Measurements from ENCODE around the gene C1orf226.
"Not testable (repeated sequence)": the region's sequence is repeated elsewhere in the genome, so short reads cannot be mapped to it uniquely, and the experiment has no call there.

The C1orf226 gene

GRCh38 chr1:162416215-162416614 lies 34.7 kb downstream of the C1orf226 start:
- no peak for DNase-seq

- DNase-seq: no peak
Observed at GRCh38 chr1:162416909-162417308, 35.4 kb downstream of the C1orf226 start.

DNA sequence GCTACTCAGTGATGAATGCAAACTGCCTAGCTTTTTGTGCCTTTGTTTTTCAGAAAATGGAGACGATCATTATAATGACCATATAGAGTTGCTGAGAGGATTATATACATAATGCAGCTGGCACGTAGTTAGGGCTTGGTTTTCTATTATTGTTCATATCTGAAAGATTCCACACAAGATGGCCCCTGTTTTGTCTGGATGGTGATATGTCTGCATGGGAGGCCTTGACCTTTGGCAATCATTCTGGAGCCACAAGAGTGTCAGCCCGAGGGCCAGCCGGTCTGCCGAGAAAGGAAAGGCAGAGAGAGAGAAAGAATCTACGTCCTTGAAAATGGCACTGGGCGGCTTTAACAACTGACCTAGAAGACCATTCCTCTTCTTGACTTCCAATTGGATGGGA lies 36.1 kb downstream of the C1orf226 start:
- DNase-seq: no peak

DNA sequence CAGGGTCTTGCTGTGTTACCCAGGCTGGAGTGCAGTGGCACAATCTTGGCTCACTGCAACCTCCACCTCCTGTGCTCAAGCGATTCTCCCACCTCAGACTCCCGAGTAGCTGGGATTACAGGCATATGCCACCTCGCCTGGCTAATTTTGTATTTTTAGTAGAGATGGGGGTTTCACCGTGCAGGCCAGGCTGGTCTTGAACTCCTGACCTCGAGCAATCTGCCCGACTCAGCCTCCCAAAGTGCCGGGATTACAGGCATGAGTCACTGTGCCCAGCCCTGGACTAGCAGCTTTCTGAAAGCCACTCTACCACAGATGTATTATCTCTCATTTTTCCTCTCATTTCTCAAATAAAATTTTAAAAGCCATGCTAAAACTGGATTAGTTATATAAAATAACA lies 37.1 kb downstream of the C1orf226 start:
- DNase-seq: not testable (repeated sequence)

DNA sequence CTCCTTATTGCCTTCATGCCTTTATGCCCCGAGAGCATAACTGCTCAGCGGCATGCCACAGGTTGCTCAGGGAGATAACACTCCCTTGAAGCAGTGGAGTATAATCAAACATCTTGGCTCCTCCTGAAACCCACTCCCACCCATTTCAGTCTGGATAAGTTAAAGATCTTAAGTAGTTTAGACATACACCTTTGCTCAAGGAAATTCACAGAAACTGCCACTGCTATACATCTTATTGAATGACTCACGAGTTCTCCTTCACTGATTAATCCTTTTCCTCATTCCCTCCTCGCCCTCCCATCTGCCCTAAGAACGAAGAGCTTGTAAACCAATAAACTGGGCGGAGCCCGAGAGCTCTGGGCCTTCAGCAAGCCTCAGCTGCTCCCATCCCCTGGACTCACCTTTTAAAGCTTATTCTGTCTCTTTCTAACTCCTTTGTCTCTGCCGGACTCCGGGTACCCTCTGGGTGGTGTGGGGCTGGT lies 38.0 kb downstream of the C1orf226 start:
- not testable (repeated sequence) for DNase-seq

- DNase-seq: no peak
Observed at GRCh38 chr1:162420120-162420519, 38.6 kb downstream of the C1orf226 start.

DNA sequence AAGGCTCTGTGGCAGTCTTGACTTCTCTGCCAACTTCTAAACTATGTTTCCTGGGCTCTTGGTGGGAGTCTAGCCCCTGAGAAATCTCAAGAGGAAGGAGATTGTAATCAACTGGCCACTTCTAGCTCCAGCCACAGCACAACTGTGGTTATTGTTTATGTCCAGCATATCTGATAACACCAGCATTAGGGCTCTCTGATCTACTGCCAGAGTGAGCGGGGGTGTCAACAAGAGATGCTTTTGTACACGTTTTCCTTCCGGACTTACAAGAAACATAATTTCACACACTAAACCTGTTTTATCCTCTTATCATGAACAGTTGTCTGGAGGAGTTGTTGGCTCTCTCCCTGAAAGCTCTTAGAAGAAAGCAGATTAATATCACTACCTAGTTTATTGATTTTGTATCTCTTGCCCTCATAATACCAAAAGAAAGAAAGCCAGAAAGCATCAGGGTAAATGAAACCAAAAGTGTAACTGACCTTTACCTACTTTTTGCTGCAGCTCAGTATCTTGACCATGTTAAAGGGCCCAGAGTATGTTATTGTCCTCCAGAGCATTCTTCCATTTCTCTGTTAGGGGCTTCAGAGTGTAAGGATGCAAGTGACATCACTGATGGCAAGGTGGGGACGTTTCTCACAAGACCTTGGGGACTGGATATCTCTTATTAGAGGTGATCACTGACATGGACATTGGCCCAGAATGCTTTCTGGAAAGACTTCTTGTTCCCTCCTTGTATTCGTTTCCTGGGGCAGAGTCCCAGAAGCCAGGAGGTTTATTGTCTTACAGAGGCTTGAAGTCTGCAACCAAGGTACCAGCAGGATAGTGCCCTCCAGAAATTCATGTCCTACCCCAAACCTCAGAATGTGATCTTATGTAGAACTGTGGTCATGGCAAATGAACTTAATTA lies 40.0 kb downstream of the C1orf226 start:
- no peak for DNase-seq

DNA sequence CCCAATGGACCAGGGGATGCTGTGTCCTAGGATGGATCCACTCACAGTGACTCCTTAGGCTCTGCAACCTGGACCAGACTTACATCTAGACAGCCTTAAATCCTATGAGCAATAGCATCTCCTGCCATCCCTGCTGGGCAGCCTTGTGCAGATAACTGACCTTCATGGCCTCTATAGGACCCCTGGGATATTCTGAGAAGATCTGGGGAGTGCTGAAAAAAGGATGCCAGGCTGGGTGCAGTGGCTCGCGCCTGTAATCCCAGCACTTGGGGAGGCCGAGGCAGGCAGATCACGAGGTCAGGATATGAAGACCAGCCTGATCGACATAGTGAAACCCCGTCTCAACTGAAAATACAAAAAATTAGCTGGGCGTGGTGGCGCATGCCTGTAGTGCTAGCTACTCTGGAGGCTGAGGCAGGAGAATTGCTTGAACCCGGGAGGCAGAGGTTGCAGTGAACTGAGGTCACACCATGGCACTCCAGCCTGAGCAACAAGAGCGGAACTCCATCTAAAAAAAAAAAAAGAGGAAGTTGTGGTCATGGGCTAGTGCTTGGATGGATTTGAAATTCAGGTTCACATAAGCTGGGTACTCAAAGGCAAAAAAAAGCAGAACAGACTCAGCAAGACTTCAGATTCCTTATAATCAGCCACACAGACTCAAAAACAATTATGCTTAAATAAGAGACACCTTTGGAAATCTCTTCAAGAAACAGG lies 41.3 kb downstream of the C1orf226 start:
- no peak for DNase-seq

- no peak for DNase-seq
Observed at GRCh38 chr1:162430583-162430982, 49.1 kb downstream of the C1orf226 start.

DNA sequence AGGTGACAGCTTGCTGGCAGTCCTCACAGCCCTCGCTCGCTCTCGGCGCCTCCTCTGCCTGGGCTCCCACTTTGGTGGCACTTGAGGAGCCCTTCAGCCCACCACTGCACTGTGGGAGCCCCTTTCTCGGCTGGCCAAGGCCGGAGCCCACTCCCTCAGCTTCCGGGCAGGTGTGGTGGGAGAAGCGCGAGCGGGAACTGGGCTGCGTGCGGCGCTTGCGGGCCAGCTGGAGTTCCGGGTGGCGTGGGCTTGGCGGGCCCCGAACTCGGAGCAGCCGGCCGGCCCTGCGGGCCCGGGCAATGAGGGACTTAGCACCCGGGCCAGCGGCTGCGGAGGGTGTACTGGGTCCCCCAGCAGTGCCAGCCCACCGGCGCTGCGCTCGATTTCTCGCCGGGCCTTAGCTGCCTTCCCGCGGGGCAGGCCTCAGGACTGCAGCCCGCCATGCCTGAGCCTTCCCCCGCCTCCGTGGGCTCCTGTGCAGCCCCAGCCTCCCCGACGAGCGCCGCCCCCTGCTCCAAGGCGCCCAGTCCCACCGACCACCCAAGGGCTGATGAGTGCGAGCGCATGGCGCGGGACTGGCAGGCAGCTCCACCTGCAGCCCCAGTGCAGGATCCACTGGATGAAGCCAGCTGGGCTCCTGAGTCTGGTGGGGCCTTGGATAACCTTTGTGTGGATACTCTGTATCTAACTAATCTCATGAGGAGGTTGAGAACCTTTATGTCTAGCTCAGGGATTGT lies 51.6 kb downstream of the C1orf226 start:
- not testable (repeated sequence) for DNase-seq
